DOHH2 (cell line): ENCODE results near the gene DDR1.
A peak's percentile ranks its signal among the peaks of the same experiment; 100 is the strongest.

Source experiments
- H3F3A ChIP-seq: fragments of 200-600 bp; sonication (generic), shearing (Covaris generic); 2 replicates; pipeline ENCODE4 v1.6.0; 2016; ENCODE audit warnings: antibody characterized with exemption, mild to moderate bottlenecking; ENCODE audit not compliant: control insufficient read depth, insufficient read depth
- H3K27ac ChIP-seq: fragments of 200-600 bp; sonication (generic); 2 replicates; pipeline ENCODE4 v1.5.1; 2014; ENCODE audit warnings: low read depth, mild to moderate bottlenecking, low read length, moderate library complexity
- H3K27me3 ChIP-seq: fragments of 200-600 bp; sonication (generic); 2 replicates; pipeline ENCODE4 v1.6.1; 2014; ENCODE audit warnings: mild to moderate bottlenecking, low read length, mixed read lengths; ENCODE audit not compliant: control insufficient read depth
- H3K36me3 ChIP-seq: fragments of 200-600 bp; sonication (generic); 2 replicates; pipeline ENCODE4 v1.6.1; 2014; ENCODE audit warnings: mild to moderate bottlenecking, low read length, moderate library complexity, mixed read lengths; ENCODE audit not compliant: control insufficient read depth
- H3K4me1 ChIP-seq: fragments of 200-600 bp; sonication (generic); 2 replicates; pipeline ENCODE4 v1.6.1; 2014; ENCODE audit warnings: mild to moderate bottlenecking, low read length, mixed read lengths; ENCODE audit not compliant: control insufficient read depth
- H3K4me2 ChIP-seq: fragments of 200-600 bp; sonication (generic); 2 replicates; pipeline ENCODE4 v1.6.0; 2014; ENCODE audit warnings: mild to moderate bottlenecking, low read length, moderate library complexity
- H3K4me3 ChIP-seq: fragments of 200-600 bp; sonication (generic); 2 replicates; pipeline ENCODE4 v1.5.1; 2014; ENCODE audit warnings: mild to moderate bottlenecking, low read length, mixed read lengths
- H3K79me2 ChIP-seq: fragments of 200-600 bp; sonication (generic); 2 replicates; pipeline ENCODE4 v1.6.1; 2014; ENCODE audit warnings: mild to moderate bottlenecking, low read length, mixed read lengths; ENCODE audit not compliant: control insufficient read depth
- H3K9me2 ChIP-seq: fragments of 200-600 bp; sonication (generic); replicated peaks from 2 replicates; pipeline ENCODE4 v1.6.1; 2014; ENCODE audit warnings: mild to moderate bottlenecking, low read length, mixed read lengths; ENCODE audit not compliant: control insufficient read depth
- H3K9me3 ChIP-seq: fragments of 200-600 bp; sonication (generic); 2 replicates; pipeline ENCODE4 v1.6.1; 2014; ENCODE audit warnings: antibody characterized with exemption, low read length, mixed read lengths; ENCODE audit not compliant: control insufficient read depth, insufficient read depth
- H4K20me1 ChIP-seq: fragments of 200-600 bp; sonication (generic); 2 replicates; pipeline ENCODE4 v1.6.0; 2014; ENCODE audit warnings: low read depth, mild to moderate bottlenecking, antibody characterized with exemption, low read length, moderate library complexity; ENCODE audit not compliant: control insufficient read depth, insufficient read depth
- EZH2phosphoT487 ChIP-seq: fragments of 200-600 bp; sonication (generic); IDR thresholded peaks from 2 replicates; pipeline ENCODE4 v1.6.1; 2017; ENCODE audit warnings: borderline replicate concordance, mild to moderate bottlenecking, antibody characterized with exemption, low read length, moderate library complexity, mixed read lengths
- TF ChIP-seq, protein P1 (sequence below): fragments of 200-600 bp; sonication (generic); IDR thresholded peaks from one replicate; pipeline ENCODE4 v1.5.1; 2014; ENCODE audit warnings: antibody characterized with exemption, mild to moderate bottlenecking, low read depth, low read length; ENCODE audit not compliant: poor library complexity, severe bottlenecking

Gene DDR1

DNA sequence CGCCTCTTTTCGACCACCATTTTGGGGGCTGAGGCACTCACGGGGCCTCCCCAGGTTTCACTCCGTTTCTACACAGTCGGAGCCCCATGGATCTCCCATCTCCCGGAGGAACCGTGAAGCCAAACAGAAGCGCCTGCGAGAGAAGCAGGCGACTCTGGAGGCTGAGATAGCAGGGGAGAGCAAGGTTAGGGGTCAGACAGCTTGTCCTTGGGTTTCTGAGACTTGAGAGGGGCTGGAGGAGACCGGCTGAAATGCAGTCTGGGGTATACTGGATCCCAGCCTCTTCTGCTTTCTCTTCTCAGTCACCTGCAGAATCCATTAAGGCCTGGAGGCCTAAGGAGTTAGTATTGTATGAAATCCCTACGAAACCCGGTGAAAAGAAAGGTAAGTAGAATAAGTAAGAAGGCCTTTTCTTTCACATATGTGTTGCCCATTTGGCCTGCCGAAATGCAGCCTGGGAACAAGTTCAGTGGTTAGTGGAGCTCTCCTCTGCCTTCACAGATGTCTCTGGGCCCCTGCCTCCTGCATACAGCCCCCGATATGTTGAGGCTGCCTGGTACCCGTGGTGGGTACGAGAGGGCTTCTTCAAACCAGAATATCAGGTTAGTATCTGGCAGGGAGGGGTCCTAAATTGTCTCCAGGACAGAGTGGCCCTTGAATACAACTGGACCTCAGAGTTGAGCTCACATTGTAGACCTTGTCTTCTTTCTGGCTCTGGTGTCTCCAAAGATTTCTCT lies 30.7 kb downstream of the DDR1 start:
- H3K9me2 ChIP-seq = no peaks in the 10 kb centered on the region

DNA sequence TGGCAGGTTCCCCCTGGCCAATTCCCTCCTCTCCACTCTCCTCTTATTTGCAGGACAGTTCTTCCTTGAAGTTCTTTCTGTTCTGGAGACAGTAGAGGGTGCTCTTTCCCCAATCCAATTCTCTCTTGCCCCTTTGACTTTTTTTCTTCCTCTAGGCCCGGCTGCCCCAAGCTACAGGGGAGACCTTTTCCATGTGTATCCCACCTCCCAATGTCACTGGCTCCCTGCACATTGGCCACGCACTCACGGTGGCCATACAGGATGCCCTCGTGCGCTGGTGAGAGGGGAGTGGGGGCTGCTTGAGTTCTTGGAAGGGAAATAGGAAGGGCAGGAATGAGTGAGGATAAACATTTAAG lies 31.2 kb downstream of the DDR1 start:
- Histone ChIP-seq H3K4me3 (peak overlapping the region; percentile 96; the same call in 1 of the 2 replicates), H3K36me3 (peaks cover 63% of the 10 kb centered on the region), H3K4me1 (peaks cover 22% of the 10 kb centered on the region), H3F3A (0 out of 2 replicates have a peak, but pooled peaks cover 5% of the 10 kb centered on the region), H3K9me3 (no peaks in the 10 kb centered on the region), H3K9me2 (no peaks in the 10 kb centered on the region), H3K4me2 (peak overlapping the region; percentile 74), H3K27me3 (no peaks in the 10 kb centered on the region), H3K79me2 (peaks cover 19% of the 10 kb centered on the region), H4K20me1 (no peaks in the 10 kb centered on the region), H3K27ac (no peak overlapping the region)
- TF ChIP-seq, protein P1, sequence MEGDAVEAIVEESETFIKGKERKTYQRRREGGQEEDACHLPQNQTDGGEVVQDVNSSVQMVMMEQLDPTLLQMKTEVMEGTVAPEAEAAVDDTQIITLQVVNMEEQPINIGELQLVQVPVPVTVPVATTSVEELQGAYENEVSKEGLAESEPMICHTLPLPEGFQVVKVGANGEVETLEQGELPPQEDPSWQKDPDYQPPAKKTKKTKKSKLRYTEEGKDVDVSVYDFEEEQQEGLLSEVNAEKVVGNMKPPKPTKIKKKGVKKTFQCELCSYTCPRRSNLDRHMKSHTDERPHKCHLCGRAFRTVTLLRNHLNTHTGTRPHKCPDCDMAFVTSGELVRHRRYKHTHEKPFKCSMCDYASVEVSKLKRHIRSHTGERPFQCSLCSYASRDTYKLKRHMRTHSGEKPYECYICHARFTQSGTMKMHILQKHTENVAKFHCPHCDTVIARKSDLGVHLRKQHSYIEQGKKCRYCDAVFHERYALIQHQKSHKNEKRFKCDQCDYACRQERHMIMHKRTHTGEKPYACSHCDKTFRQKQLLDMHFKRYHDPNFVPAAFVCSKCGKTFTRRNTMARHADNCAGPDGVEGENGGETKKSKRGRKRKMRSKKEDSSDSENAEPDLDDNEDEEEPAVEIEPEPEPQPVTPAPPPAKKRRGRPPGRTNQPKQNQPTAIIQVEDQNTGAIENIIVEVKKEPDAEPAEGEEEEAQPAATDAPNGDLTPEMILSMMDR = peak; percentile 67
- no peak for TF ChIP-seq EZH2phosphoT487

More for the DNA sequence above, 30.7 kb downstream of the DDR1 start:
- Histone ChIP-seq H3F3A (0 out of 2 replicates have a peak, but pooled peaks cover 5% of the 10 kb centered on the region), H3K36me3 (peaks cover 60% of the 10 kb centered on the region), H4K20me1 (no peaks in the 10 kb centered on the region), H3K4me1 (peaks cover 22% of the 10 kb centered on the region), H3K27ac (peak overlapping the region; percentile 43; the same call in 1 of the 2 replicates), H3K4me2 (peak overlapping the region; percentile 74), H3K79me2 (peaks cover 19% of the 10 kb centered on the region), H3K27me3 (no peaks in the 10 kb centered on the region), H3K9me3 (no peaks in the 10 kb centered on the region), H3K4me3 (peak overlapping the region; percentile 96)
- TF ChIP-seq EZH2phosphoT487 = no peak
- TF ChIP-seq, protein P1 = no peak

DNA sequence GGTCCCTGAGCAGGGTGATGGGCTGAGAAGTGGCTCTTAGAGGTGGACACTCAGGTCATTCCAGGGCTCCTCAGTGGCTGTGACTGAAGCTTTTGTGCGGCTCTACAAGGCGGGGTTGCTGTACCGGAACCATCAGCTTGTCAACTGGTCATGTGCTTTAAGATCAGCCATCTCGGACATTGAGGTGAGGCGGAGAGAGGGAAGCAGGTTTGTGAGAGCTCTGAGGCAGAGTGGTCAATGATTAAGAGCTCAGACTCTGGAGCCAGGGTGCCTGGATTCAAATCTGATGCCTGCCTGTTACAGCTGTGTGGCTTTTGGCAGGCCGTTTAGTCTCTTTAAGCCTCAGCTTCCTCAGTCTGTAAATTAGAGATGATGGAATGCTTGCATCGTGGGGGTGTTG lies 32.7 kb downstream of the DDR1 start:
- H3K4me2 ChIP-seq = no peak overlapping the region
- no peaks in the 10 kb centered on the region for H3K9me2 ChIP-seq
- no peaks in the 10 kb centered on the region for H3K27me3 ChIP-seq
- H3K4me1 ChIP-seq = peaks cover 22% of the 10 kb centered on the region
- no peaks in the 10 kb centered on the region for H4K20me1 ChIP-seq
- H3K4me3 ChIP-seq = no peak overlapping the region
- no peaks in the 10 kb centered on the region for H3K9me3 ChIP-seq
- H3K36me3 ChIP-seq = peaks cover 70% of the 10 kb centered on the region
- H3K79me2 ChIP-seq = peaks cover 19% of the 10 kb centered on the region
- no peak overlapping the region for H3K27ac ChIP-seq
- no peak for TF ChIP-seq EZH2phosphoT487
- TF ChIP-seq, protein P1 = no peak
- H3F3A ChIP-seq = 0 out of 2 replicates have a peak, but pooled peaks cover 5% of the 10 kb centered on the region
